Renal pelvis (tissue), 12 donors: Measurements from ENCODE around the gene C14orf93. TPM values are rescaled to one million over a fixed set of nuclear protein-coding genes. Genes with fewer than 3 reads are reported as not detected.

Experiments used
- DNase-seq: peaks from one replicate; pipeline ENCODE4 v3.0.0-alpha.2; 2013
- long read RNA-seq, 16 experiments: transcript quantifications; one replicate each; lab custom pipeline, GENCODE V29; 2026
- polyA plus RNA-seq, 3 donors: library from polyadenylated mRNA; unstranded; fragments of 120-200 nt; gene quantifications; one replicate each; pipeline ENCODE4 v1.2.1, GENCODE V29; 2013; ENCODE audit not compliant: insufficient read length in 3 of 3

Gene C14orf93
- polyA plus RNA-seq, result 10 to 100 TPM; 19.9 to 27.2 (median 22.5) TPM
- long read RNA-seq, donor 1, partial matches to known transcripts, result 0 of 2 reads
- long read RNA-seq, donor 1, other reads (novel, unspliced or antisense), result 0 of 2 reads
- long read RNA-seq, donor 2, partial matches to known transcripts, result 8 of 11 reads
- long read RNA-seq, donor 2, other reads (novel, unspliced or antisense), result 0 of 11 reads
- long read RNA-seq, donor 3, partial matches to known transcripts, result 0 of 2 reads
- long read RNA-seq, donor 3, other reads (novel, unspliced or antisense), result 0 of 2 reads
- long read RNA-seq, donor 4, partial matches to known transcripts, result 0 of 4 reads
- long read RNA-seq, donor 4, other reads (novel, unspliced or antisense), result 0 of 4 reads
- long read RNA-seq, donor 5, result 0 reads
- long read RNA-seq, donor 6, partial matches to known transcripts, result 9 of 13 reads
- long read RNA-seq, donor 6, other reads (novel, unspliced or antisense), result 0 of 13 reads
- long read RNA-seq, donor 7, partial matches to known transcripts, result 0 of 2 reads
- long read RNA-seq, donor 7, other reads (novel, unspliced or antisense), result 0 of 2 reads
- long read RNA-seq, donor 8, partial matches to known transcripts, result 0 of 2 reads
- long read RNA-seq, donor 8, other reads (novel, unspliced or antisense), result 0 of 2 reads
- long read RNA-seq, donor 9, partial matches to known transcripts, result 0 of 4 reads
- long read RNA-seq, donor 9, other reads (novel, unspliced or antisense), result 0 of 4 reads
- long read RNA-seq, donor 10, result 0 reads
- long read RNA-seq, donor 11, result 0 reads
- long read RNA-seq, donor 12, partial matches to known transcripts, result 0 of 2 reads
- long read RNA-seq, donor 12, other reads (novel, unspliced or antisense), result 0 of 2 reads
- long read RNA-seq, donor 13, partial matches to known transcripts, result 0 of 3 reads
- long read RNA-seq, donor 13, other reads (novel, unspliced or antisense), result 0 of 3 reads
- long read RNA-seq, donor 14, result 0 reads
- long read RNA-seq, donor 15, result 0 reads
- long read RNA-seq, donor 16, partial matches to known transcripts, result 8 of 11 reads
- long read RNA-seq, donor 16, other reads (novel, unspliced or antisense), result 0 of 11 reads

DNA sequence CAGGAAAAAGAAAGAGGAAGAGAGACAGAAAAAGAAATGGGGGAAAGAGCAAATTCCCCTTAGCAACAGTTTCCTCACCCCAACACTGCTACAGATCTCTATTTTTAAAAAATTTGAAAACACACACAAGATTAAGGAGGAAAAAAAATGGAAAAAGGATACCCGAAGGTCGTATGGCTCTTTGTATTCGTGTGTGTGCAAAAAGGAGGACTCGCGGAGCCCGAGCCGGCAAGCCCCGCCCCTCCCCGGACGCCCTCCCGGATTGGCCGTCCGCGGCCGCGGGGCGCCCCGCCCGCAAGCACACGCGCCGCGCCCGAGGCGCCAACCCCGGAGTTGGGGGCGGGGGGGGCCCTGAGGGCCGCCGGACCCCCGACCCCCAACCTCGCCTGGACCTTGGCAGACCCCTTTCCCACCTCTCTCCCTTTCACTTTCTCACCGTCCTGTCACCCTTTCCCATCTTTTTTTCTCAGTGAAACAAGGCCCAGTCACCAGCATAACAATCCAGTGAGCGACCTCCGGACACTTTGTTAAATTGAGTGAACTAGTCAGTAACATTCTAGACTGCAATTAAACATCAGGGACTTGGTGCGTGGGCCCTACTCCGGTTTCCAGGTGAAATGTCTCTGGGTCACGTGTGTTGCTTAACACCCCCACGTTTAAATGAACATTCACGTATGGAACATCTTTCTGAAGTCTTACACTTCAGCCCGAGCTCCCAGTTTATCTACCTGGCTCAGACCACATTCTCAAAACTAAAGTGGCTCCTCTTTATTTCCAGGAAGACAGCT is at the start of gene C14orf93:
Gene C14orf93, minus strand, starts transcription at position 205 of the 788 bp plus-strand sequence. CDS start 11,120 bp downstream, outside the sequence.
- DNase-seq, result peak; percentile 76

DNA sequence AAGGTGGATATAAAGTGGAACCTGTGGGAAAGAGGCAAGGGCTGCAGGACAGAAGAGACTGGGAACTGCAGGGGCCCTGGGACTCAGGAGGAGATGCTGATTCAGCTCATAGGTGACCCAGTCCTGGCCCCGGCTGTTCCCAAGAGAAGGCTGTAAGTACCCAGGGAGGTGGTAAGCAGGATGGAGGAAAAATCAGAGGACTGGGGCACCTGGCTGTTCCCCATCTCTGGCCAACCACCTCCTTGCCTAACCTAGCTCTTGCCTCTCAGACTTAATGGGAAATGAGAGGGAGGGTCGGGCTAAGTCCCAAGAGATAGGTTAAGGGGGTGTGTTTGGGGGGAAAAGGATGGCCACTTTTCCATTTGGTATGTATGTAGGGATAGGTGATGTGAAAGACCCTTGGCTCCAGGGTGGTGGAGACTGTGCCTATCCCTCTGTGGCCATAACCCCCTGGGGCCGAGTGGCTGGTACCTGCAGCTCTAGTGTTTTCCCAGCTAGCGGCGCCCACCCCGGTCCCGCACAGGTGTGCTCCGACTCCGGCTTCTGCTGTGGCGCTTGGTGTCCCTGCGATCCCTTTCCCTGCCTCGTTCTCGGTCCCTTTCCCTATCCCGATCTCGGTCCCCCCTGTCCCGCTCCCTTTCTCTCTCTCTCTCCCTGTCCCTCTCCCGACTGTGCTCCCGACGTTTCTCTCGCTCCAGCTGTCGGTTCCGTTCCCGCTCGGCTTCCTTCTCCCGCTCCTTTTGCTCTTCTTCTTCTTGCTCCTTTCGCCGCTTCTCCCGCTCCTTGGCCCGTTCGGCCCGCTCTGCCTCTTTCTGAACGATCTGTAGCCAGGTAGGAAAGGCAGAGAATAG is 48.9 kb upstream of the C14orf93 start:
- no peak for DNase-seq

GRCh38 chr14:23057757-23058653 is 48.1 kb upstream of the C14orf93 start:
- peak; percentile 92 for DNase-seq

DNA sequence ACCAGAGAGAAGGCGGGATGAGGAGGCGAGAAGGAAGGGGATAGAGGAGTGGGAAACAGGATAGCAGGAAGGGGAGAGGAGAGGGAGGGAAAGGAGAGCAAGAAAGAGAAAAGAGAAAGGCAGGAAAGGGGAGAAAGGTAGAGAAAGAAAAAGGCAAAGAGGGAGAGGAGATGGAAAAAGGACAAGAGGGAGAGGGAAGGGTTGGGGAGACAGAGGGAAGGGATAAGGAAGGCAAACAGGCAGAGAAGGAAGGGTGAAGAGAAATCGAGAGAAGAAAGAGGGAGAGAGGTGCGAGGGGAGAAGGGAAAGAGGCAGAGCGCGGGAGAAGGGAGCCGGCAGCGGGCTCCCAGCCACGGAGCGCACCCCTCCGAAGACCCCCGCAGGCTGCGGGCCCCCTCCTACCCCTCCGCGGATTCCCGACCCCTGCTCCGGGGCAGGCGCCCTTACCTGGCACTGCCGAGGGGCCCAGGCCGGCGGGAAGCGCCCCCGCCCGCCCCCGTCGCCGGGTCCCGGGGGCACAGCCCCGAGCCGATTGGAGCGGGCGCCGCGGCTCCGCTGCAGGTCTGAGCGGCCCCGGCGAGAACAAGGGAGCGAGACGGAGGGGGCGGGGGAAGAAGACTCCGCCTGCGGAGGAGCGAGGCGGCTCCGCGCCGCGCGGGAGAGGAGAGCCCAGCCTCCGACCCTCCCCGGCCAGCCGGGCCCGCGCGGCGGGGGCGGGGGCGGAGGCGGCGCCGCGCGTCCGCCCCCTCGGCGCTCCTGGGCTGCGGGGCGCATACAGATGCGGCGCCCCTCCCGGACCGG is 47.2 kb upstream of the C14orf93 start, which contains the start of gene CDH24:
Gene CDH24, minus strand, starts transcription at position 565 of the 801 bp plus-strand sequence. CDS start 1,787 bp downstream, outside the sequence.
- DNase-seq, result peak; percentile 81

DNA sequence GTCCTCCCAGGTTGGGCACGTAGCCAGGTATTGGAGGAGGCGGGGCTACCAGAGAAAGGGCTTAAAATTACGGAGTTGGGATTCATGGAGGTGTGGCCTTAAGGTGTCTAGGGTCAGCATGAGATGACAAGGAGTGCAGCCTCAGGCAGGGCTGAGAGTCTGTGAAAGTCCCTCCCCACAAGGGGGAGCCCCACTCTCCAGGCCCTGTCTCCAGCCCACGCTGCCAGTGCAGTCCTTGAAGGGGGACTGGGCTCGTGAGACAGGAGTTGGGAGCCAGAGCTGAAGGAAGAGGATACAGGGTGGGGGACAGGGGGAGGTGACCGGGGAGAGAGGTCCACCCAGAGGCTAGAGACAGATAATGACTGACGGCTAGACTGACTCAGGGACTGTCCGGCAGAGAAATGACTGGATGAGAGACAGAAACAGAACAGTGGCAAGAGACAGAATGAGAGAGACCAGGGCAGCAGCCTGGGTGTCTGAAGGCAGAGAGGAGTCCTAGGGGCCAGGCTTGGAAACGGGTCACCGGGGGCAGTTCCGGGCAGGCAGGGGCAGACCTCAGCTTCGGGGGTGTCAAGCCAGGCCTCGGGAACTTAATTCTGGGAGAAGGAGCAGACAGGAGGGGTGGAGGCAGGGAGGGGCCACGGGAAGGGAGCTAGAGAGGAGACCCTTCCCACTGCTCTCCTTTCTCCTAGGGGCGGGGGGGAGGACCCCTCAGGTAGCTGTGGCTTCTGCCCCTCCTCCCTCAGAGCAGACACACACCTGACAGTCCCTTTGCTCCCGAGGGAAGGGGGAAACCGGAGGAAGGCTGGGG is 46.4 kb upstream of the C14orf93 start:
- DNase-seq, result no peak

GRCh38 chr14:23055621-23056144 is 45.7 kb upstream of the C14orf93 start:
- DNase-seq, result no peak

DNA sequence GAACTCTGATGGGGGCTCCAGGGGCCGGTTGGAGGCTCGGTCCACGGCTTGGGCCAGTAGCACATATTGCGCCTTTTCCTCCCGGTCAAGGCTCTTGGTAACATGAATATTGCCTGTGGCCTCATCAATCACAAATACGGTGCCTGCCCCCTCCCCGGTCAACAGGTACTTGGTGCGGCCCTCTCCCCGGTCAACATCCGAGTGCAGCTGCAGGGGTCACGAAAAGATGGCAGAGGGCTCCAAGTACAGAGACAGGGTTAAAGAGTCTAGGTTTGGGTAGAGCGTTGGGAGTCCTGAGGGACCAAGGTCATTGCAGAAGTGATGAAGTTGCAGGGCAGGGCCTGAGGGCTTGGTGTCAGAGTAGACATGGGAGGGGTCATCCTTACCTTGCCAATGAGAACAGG is 45.2 kb upstream of the C14orf93 start:
- DNase-seq, result no peak

- no peak for DNase-seq
Measured at GRCh38 chr14:23054000-23054811, 44.3 kb upstream of the C14orf93 start.

DNA sequence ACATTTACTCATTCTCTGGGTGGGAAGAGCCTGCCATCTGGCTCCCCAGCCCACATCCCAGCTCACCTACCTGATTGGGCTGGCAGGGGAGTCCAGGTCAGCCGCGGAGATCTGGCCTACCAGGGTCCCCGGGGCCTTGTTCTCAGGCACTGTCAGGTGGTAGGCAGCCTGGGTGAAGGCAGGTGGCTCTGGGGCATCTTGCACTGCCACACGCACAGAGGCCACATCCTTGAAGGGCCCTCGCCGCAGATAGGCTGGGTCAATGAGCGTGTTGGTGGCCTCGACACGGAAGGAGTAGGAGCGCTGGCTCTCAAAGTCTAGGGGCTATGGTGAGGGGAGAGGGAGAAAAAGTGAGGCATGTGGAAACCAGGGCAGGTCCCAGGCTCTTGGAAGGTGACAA is 43.5 kb upstream of the C14orf93 start:
- DNase-seq, result no peak

GRCh38 chr14:23052671-23053070 is 42.7 kb upstream of the C14orf93 start:
- DNase-seq, result no peak

- DNase-seq, result no peak
Measured at GRCh38 chr14:23052182-23052623, 42.3 kb upstream of the C14orf93 start.

DNA sequence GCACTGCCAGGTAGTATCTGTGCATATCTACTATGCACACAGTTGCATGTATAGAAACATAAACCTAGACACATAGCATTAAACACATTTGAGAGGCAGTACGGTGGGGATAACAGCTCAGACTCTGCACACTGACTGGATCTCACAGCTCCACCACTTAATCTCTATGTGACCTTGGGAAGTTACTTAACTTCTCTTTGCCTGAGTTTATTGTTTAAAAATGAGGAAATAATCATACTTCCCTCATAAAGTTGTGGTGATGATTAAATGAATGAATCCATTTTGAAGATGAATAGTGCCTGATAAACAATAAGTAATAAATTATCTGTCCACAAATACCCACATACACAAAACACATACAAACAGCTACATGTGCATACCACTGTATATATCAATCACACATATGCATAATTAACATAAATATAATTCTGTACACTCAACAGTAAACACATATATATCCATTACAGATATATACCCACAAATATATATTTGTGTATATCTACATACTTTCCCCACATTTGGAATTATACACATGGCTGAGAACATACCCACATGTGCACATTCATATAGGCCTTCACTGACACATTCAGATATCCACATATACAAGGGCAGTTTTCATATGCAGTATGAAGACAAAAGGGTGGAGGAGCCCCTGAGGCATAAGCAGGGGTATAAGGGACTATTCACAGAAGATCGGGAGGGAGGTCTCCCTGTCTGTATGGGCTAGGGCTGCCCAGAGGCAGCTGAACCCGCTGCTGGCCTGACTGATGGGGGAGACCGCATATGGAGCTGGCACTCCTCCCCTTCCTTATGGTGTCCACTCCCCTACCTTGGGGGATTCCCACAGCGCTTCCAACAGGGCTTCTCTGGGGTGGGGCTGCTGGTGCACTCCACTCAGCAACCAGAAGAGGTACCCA is 41.5 kb upstream of the C14orf93 start:
- DNase-seq, result no peak

GRCh38 chr14:23049011-23049410 is 39.1 kb upstream of the C14orf93 start:
- DNase-seq, result no peak

- DNase-seq, result no peak
Measured at GRCh38 chr14:23047751-23048693, 38.1 kb upstream of the C14orf93 start.
